GM21381 (cell line): Measurements from ENCODE around the gene PTPRM.

ENCODE experiments used
- ATAC-seq: cut with Tn5 transposase; IDR thresholded peaks from one replicate; pipeline ENCODE4 v1.9.1; 2021; ENCODE audit warnings: mild to moderate bottlenecking, moderate library complexity; ENCODE audit not compliant: unreplicated experiment

Gene PTPRM

DNA sequence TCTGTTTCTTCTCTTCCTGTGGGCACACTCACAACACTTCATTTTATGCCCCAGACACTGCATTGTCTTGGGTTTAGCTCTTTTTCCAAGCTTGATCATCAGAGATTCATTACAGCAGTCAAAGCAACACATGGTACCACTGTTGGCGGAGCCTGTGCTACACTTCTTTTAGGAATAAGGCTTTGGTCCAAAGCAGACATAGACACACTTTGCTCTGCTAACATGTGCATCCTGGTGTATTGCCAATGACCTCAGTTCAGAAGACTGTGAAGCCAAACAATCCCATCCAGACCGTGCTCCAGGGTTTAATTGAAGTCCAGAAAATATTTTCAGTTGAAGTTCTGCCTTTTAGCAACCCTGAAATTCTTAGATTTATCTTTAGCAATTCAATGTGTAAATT is 687.5 kb downstream of the PTPRM start:
- no peak for ATAC-seq

DNA sequence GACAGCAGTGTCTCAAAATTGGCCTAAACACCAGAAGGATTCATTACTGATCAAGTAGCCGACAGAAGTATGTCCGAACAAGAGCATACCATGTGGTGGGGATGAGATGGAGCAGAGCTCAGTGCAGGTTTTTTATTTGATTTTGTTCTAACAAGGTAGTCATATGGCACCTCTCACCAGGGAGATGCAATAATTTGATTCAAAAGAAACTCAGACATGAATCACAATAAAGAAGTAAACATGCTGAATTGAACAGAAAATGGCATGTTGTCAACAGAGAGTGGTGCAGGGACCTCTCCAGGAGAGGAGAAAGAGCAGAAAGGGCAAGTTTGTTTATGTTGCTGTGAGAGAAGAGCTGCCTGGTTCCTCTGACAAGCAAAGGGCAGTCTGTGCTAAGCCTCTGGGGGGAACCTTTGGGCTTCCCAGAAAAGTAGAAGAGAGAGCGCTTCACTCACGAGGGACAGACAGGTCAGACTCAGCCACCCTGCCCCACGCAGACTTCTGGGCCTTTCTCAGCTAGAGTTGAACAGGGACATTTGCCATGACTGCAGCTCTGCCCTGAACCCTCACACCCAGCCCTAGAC is 690.8 kb downstream of the PTPRM start:
- no peak for ATAC-seq

DNA sequence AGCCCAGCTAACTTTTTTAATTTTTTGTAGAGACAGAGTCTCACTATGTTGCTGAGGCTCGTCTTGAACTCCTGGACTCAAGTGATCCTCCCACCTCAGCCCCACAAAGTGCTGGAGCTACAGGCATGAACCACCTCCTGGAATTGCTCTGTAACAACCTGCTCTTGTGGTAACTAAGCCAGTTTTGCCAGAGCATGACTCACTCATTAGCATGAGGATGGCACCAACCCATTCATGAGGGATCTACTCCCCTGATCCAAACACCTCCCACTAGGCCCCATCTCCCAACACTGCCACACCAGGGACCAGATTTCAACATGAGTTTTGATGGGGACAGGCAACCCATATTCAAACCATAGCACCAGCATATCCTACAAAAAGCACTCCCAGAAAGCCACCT is 693.2 kb downstream of the PTPRM start:
- ATAC-seq = no peak

DNA sequence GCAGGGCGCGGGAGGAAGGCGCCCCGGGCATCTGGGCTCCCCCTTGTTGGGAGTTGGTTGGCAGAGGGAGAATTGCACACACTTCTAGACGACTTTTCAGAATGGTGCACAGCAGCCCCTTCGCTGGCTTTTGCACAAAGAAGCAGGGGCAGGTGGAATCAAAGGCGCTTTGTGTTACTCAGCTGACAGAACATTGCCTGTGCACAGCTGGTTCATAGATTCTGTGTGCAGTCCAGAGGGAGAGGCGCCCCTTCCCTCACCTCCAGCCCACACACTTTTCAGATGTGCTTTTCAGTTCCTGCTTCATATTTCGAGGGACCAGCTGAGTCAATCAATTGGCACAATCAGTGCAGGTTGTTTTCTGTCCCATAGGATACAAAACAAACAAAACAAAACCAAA is 693.7 kb downstream of the PTPRM start:
- no peak for ATAC-seq

DNA sequence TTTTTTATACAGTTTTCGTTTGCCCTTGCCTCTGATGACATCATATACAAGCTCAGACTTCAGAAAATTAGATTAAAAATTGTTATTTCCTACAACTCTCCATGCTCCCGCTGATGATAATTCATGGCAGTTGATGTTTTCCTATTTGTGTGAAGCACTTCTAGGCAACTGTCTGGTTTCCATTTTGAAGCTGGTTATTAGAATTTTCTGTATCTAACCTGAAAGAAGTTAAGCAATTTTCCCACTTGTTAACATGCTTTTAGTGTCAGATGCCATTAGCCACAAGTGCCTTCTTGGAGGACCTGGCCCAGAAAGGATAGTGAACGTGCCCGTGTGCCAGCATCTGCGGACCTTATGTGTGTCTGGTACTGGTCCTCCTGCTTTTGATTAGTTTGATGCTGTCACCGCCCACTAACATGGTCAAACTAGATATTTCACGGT is 694.6 kb downstream of the PTPRM start:
- ATAC-seq = no peak

DNA sequence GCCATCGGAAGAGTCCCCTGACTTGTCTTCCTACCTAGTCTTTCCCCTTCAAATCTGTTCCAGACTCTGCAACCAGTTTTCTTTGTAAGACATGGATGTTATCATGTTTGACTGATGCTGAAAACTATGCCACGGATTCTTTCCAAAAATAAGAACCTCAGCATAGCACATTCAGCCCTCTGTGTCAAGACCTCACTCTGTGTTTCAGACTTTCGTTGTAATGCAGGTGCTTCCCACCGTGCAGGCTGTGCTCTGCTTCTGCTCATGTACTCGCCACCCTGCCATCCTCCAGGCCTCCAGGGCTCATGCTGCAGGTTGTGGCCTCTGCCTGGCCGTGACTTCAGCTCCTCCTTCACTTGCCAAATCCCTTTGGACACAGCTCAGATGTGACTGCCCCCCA is 695.1 kb downstream of the PTPRM start:
- ATAC-seq = no peak

DNA sequence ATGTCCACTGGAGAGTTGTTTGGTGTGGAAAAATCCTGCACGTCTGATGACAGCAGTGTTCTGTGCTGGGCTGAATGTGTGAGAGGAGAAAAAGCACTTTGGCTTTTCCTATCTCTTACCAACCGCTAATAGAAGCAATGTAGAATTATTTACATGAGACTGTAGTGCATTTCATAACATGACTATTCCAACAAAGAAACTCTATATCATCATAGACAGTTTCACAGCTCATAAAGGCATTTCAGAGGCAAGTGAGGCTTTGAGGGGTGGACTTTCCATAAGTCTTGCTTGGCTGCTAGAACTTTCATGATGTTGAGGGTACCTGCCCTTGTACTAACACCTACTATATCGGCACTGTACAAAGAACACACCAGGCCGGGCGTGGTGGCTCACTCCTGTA is 697.0 kb downstream of the PTPRM start:
- ATAC-seq = no peak

DNA sequence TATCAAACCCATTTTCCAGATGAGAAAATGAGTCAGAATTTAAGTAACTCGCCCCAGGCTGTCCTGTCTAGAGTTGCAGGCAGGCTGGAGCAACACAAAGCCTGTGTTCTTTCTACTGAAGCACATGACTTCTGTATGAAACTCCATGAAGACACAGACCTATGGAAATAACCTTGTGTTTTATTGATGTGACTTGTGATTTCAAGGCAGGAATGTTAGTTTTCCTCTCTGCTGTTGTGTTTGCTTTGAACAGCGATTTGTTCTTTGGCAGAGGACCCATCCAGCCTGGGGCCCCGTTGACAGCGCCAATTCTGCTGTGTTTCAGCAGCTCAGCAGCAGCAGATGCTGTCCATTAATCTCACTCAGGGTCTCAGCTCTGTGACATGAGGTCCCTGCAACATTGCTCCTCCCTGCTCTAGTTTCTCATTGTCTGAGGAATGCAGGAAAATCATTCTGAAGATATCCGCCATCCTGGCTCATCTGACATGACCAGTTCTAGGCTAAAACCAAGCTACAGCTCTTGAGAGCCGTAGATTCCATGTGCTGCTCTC is 697.8 kb downstream of the PTPRM start:
- ATAC-seq = no peak

DNA sequence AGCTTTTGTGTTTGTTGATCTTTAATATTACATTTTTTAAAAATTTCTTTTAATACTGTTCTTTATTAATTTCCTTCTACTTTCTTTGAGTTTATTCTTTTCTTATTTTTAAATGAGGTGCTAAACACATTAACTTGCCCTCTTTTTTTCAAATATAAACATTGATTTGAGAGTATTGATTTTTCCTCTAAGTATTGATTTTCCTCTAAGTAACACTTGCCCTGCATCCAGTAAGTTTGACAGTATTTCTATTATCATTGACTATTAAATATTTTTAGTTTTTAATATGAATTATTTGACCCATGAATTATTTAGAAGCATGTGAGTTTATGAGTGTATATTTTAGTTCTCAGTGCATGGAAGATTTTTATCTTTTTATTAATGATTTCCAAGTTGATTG is 705.1 kb downstream of the PTPRM start:
- ATAC-seq = no peak

DNA sequence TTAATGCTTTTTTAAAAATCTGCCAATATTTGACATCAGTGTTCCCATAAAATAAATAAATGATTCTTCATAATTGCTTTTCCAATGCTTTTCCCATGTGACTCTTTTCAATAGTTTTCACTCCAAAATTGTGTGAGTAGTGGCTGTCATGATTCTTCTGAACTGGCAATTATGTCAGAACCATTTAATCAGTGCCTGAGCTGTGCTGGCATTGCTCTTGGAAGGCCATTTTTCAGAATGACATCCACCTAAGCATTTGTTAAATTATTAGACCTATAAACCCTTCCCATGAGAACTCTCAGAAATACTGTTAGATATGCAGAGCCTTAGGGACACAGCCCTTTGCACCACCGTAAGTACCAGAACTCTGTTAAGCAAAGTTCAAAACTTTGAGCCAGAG is 707.3 kb downstream of the PTPRM start:
- no peak for ATAC-seq

DNA sequence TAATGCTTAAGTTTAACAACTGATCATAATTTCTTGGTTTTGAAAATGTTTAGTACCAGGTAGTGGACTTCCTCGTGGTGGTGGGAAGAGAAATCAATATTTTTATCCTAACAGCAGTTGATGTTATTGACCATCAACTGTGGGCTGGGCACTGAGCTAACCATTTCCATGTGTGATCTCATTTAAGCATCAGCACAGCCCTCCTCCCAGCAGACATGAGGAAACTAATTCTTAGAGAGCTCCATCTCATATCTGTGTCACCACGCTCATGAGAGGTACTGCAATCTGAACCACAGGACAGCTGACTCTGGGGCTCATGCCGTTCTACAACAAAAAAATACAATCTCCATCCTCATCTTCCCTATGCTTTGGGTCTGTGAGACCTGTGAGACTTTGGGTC is 709.3 kb downstream of the PTPRM start:
- ATAC-seq = no peak

DNA sequence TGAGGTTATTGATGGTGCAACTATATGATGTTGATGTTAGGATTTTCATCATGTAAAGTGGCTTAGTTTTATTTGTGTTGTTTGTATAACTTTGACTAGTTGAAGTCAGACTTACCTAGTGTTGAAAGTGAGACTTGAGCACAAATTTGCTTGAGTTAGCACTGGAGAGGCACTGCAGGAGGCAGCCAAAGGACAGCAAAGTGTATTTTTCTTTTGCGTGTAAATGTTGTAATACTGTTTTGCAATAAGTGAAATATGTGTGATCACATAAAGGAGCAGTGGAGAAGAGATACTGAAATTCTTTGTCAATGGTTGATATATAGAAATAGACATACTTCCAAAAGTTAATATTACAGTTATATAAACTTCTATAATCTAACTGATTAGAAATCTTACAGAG is 710.2 kb downstream of the PTPRM start:
- ATAC-seq = no peak

DNA sequence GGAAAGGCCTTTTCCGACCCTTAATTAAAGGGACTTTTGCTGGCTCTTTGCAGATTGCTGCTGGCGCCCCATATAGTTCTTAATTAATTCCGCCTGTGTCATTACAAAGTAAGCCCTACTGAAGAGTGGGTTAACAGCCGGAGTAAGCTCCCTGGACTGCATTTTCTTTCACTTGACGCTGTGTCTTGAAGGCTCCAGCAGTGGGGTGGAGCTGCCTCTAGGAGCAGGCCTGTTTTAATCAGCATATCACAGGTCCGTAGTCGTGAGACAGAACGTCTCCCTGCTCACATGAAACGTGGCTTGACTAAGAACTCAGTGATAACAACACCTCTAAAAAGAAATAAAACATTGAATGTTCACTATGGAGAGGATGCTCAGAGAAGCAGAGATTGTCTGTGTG is 712.2 kb downstream of the PTPRM start:
- no peak for ATAC-seq

DNA sequence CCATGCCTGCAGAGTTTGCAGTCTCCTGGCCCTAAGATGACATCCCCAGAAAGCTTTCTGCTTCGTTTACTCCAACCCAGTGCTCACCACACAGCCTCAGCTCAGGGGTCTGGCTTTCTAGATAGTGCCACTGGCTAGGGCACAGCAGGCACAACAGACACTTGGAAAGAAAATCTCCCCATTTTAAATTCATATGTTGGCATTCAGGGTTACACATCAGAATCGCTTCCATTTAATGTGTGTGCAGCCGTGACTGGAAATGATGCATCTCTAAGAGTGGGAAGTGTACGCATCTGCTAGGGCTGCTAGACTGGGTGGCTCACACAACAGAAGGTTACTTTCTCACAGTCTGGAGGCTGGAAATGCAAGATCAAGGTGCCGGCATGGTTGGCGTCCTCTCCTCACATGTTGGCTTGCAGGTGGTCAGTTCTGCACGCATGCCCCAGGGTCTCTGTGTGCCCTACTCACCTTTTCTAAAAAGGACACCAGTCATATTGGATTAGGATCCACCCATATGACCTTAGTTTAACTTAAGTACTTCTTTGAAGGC is 712.7 kb downstream of the PTPRM start:
- ATAC-seq = no peak

DNA sequence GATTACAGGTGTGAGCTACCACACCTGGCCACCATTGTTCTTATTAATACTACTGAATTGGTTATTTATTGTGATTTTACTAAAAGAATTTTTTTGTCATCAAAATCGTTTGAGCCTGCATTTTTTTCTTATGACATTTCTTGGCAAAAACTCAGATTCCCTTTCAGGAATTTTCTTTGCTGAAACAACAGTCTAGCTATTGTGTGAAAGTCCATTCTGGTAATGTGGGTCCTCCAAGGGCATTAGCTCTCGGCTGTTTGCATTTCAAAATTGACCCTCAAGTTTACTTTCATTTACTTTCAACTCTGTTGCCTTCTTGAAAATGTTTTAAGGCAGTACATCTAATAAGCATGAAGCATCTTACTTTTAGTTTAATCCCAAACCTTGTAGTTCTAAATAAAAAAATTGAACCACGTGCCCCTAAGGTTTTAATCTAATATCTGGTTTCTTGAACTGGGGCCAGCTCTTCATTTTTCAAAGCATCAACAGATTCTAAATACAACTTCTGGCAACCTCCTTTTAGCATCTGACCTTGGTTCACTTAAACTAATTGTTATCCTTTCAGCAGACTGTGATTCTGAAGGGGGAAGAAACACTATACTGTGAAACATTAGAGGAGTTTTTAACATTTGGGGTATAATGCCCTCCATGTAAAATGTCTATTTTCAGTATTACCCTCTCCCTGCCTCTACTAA is 716.9 kb downstream of the PTPRM start:
- no peak for ATAC-seq

DNA sequence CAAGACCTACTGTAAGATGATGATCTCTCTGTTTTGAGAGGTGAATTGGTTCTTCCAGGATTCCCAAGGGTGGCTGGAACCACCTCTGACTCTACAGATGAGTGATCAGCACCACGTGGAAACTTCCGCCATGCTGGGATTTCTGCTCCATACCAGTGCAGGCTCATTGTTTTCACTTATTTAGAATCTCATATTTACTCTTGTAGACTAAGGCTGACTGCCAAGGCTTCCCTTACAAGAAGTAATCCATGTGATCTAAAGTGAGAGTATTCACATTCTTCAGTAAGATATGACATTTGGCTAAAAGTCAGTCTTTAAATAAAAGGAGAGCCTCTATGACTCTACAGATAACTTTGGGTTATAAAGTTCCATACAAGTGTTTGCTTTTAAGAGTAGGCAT is 719.2 kb downstream of the PTPRM start:
- ATAC-seq = no peak

DNA sequence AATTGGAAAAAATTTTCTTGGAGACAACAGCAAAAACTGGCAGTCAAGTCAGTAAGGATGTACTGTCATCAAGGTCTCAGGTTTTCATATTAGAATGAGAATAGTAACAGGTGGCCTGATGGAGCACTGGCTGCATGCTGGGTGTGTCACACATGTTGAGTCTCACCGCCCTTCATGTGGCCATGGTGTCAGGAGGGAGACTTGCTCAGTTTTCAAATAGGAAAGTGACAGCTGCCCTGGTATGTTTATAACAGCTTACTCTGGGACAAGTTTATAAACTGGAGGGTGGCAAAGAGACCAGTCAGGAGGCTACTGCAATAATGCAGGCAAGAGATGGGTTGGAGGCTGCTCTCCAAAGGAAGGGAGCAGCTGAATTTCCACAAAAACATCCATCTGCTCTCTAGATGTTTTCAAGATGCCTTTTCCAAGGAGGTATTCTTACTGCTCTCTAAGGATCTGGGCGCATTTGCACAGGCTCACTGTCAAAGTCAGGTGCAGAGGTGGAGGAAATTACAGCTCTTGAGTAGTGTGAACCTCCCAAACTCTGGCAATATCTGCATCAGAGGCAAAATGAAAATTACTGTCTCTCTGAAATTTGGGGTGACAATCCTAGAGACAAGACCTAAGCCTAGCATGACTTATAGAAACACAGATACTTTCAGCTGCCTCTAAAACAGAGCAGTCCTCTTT is 720.2 kb downstream of the PTPRM start:
- no peak for ATAC-seq

DNA sequence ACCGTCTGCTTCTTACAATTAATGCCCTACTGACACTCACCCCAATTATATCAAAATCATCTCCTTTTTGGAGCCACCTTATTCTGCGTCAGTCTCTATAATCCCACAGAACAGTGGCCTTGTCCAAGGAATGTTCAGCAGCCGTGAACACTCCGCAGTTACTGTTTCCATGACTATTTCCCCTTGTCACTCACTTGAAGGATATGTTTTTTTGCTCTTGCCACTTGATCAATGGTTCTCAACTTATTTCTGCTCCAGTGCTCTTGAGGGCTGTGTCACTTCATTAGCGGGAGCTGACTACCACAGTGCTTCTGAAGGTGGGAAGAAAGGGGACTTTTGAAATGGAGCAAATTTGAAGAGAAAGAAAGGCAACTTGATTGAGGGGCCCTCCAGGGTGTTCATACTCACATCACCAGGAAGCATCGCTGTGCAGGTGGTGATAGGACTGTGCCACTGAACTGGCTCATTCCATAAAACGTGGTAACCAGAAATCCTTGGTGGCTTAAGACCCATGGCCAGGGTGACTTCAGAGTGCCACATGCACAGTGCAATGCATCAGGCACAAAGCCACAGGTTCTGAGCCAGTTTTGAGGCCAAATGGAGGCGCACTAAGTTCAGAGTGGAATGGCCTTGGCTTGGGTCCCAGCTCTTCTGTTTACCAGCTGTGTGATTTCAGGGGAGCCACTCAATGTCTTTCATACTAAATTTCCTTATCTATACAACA is 721.5 kb downstream of the PTPRM start:
- no peak for ATAC-seq

DNA sequence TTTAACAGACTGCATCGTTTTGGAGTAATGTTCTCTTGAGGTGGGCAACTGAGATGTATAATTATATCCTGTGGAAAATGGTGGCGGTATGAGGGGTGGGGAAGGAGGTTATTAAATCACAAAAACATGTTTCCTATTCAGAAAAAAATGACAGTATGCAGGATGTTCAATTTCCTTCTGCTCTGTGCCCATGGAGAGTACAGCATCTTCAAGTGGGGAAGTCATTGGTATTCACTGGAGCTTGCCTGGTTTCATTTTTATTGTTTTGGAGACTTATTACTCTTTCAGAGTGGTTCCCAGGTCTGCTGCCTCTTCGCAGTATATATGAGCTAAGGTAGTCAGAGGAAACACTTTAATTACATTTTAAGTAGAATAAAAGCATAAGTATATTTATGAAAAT is 723.3 kb downstream of the PTPRM start:
- no peak for ATAC-seq

DNA sequence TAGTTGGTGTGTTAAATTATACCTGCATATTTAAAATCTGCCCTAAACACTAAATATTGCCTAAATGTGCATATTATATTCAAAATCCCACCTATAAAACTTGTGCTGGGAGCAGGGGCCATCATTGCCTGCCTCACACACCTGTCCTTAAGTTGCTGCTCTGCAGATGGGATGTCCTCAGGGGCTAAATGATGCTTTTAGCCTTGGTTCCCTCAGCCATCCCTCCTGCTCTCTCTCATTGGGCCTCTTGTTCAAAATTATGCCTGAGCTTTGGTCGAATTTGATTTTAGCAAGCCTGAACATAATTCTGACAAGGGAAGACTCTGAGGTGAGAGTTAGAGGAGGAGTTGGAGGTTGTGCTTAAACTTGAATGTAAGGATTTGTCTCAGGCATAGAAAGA is 723.8 kb downstream of the PTPRM start:
- no peak for ATAC-seq

DNA sequence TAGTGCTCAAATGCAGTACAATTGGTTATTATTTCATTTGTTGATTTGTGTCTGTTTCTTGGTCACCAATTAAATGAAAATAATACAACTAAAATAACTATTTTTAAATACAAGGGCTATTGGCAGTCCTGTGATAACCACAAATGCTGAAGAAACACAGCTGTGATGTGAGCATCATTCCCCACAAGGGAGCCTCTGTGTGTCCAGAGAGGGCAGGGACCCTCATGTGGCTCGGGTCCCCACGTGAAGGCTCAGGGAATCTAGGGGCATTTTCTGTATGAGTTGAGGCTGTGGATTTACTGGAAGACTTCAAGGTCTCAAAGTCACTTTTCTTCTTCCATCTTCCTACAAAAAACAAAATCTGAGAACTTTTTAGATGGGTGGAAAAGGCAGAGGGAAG is 726.1 kb downstream of the PTPRM start:
- no peak for ATAC-seq
